H9 (cell line): Measurements from ENCODE around the gene OR6V1. TPM values are rescaled to one million over a fixed set of nuclear protein-coding genes. Genes with fewer than 3 reads are reported as not detected.

ENCODE experiments used
- DNase-seq: peaks from one replicate; pipeline ENCODE4 v3.0.0-alpha.2; 2017
- H2AFZ ChIP-seq: one replicate; pipeline ENCODE4 v1.6.1; 2013; ENCODE audit warnings: mild to moderate bottlenecking, low read length, control low read depth, moderate library complexity
- H2AK5ac ChIP-seq: 2 replicates; pipeline ENCODE4 v1.6.1; 2013; ENCODE audit warnings: low read length, control low read depth, mixed read lengths; ENCODE audit not compliant: insufficient read length
- H2BK120ac ChIP-seq: one replicate; pipeline ENCODE4 v1.6.1; 2013; ENCODE audit warnings: low read depth, mild to moderate bottlenecking, low read length, control low read depth, inconsistent platforms; ENCODE audit not compliant: poor library complexity, severe bottlenecking
- H2BK12ac ChIP-seq: 2 replicates; pipeline ENCODE4 v1.6.1; 2013; ENCODE audit warnings: low read length, control low read depth, mixed read lengths, low read depth; ENCODE audit not compliant: insufficient read length
- H2BK15ac ChIP-seq: 2 replicates; pipeline ENCODE4 v1.6.1; 2013; ENCODE audit warnings: low read depth, low read length, control low read depth
- H2BK20ac ChIP-seq: one replicate; pipeline ENCODE4 v1.6.1; 2013; ENCODE audit warnings: low read depth, mild to moderate bottlenecking, low read length, control low read depth, inconsistent platforms; ENCODE audit not compliant: poor library complexity, severe bottlenecking
- H2BK5ac ChIP-seq: 2 replicates; pipeline ENCODE4 v1.6.1; 2013; ENCODE audit warnings: low read length, control low read depth, mixed read lengths; ENCODE audit not compliant: insufficient read length
- H3K14ac ChIP-seq: 2 replicates; pipeline ENCODE4 v1.6.1; 2013; ENCODE audit warnings: low read length, control low read depth; ENCODE audit not compliant: insufficient read depth
- H3K18ac ChIP-seq: 2 replicates; pipeline ENCODE4 v1.6.1; 2013; ENCODE audit warnings: low read depth, mild to moderate bottlenecking, mixed read lengths, low read length, control low read depth; ENCODE audit not compliant: insufficient read length
- H3K23ac ChIP-seq: 2 replicates; pipeline ENCODE4 v1.6.1; 2013; ENCODE audit warnings: low read length, control low read depth, mixed read lengths, low read depth; ENCODE audit not compliant: insufficient read length
- H3K23me2 ChIP-seq: 2 replicates; pipeline ENCODE4 v1.6.1; 2013; ENCODE audit warnings: low read depth, mild to moderate bottlenecking, mixed read lengths, low read length, control low read depth; ENCODE audit not compliant: insufficient read length, poor library complexity, severe bottlenecking
- H3K27ac ChIP-seq: 2 replicates; pipeline ENCODE4 v1.5.1; 2013; ENCODE audit warnings: low read length, control low read depth, mixed read lengths, low read depth; ENCODE audit not compliant: insufficient read length
- H3K27me3 ChIP-seq: 2 replicates; pipeline ENCODE4 v1.6.1; 2013; ENCODE audit warnings: low read length, control low read depth, inconsistent platforms; ENCODE audit not compliant: insufficient read depth
- H3K4ac ChIP-seq: 2 replicates; pipeline ENCODE4 v1.6.1; 2013; ENCODE audit warnings: low read depth, mild to moderate bottlenecking, control low read depth, inconsistent platforms, low read length, moderate library complexity
- H3K4me1 ChIP-seq: 2 replicates; pipeline ENCODE4 v1.6.1; 2013; ENCODE audit warnings: low read length, control low read depth, inconsistent platforms; ENCODE audit not compliant: insufficient read depth
- H3K4me2 ChIP-seq: 2 replicates; pipeline ENCODE4 v1.6.1; 2013; ENCODE audit warnings: low read length, control low read depth, mixed read lengths; ENCODE audit not compliant: insufficient read length, insufficient read depth
- H3K56ac ChIP-seq: 2 replicates; pipeline ENCODE4 v1.6.1; 2013; ENCODE audit warnings: low read depth, mild to moderate bottlenecking, mixed read lengths, low read length, control low read depth; ENCODE audit not compliant: insufficient read length
- H3K79me1 ChIP-seq: 2 replicates; pipeline ENCODE4 v1.6.1; 2013; ENCODE audit warnings: low read depth, mild to moderate bottlenecking, moderate library complexity, low read length, control low read depth, inconsistent platforms; ENCODE audit not compliant: insufficient read depth, poor library complexity, severe bottlenecking
- H3K79me2 ChIP-seq: 2 replicates; pipeline ENCODE4 v1.6.1; 2013; ENCODE audit warnings: low read length, control low read depth, inconsistent platforms; ENCODE audit not compliant: insufficient read depth
- H3K9ac ChIP-seq: 2 replicates; pipeline ENCODE4 v1.6.1; 2013; ENCODE audit warnings: low read length, control low read depth, mixed read lengths; ENCODE audit not compliant: insufficient read length; ENCODE audit errors: extremely low read depth
- H3K9me3 ChIP-seq: one replicate; pipeline ENCODE4 v1.6.1; 2013; ENCODE audit warnings: low read depth, low read length, inconsistent platforms; ENCODE audit not compliant: control insufficient read depth
- H3T11ph ChIP-seq: one replicate; pipeline ENCODE4 v1.6.1; 2013; ENCODE audit warnings: mild to moderate bottlenecking, low read length, control low read depth, inconsistent platforms
- H4K20me1 ChIP-seq: one replicate; pipeline ENCODE4 v1.6.1; 2013; ENCODE audit not compliant: control insufficient read depth, insufficient read length, insufficient read depth
- H4K5ac ChIP-seq: 2 replicates; pipeline ENCODE4 v1.6.1; 2013; ENCODE audit warnings: low read depth, mild to moderate bottlenecking, mixed read lengths, low read length, control low read depth; ENCODE audit not compliant: insufficient read length
- H4K8ac ChIP-seq: replicated peaks from 2 replicates; pipeline ENCODE4 v1.6.1; 2013; ENCODE audit warnings: low read length, control low read depth, mixed read lengths, low read depth; ENCODE audit not compliant: insufficient read length
- H4K91ac ChIP-seq: 2 replicates; pipeline ENCODE4 v1.6.1; 2013; ENCODE audit warnings: low read depth, mild to moderate bottlenecking, moderate library complexity, mixed read lengths, low read length, control low read depth; ENCODE audit not compliant: insufficient read length
- H3K27ac Mint-ChIP-seq, 3 experiments: 2 replicates in 2 of 3; 3 replicates in 1 of 3; pipeline ENCODE4 v1.8.0; 2020 to 2021; ENCODE audit warnings: mixed read lengths in 3 of 3, mild to moderate bottlenecking in 1 of 3, moderate library complexity in 1 of 3
- H3K27me3 Mint-ChIP-seq: 2 replicates; pipeline ENCODE4 v1.8.0; 2021; ENCODE audit warnings: low read depth, mild to moderate bottlenecking, moderate library complexity, mixed read lengths
- H3K36me3 Mint-ChIP-seq, 3 experiments: 2 replicates in 2 of 3; 3 replicates in 1 of 3; pipeline ENCODE4 v1.8.0; 2020 to 2021; ENCODE audit warnings: low read depth in 3 of 3, mixed read lengths in 3 of 3; ENCODE audit not compliant: insufficient read depth in 1 of 3
- H3K4me1 Mint-ChIP-seq, 2 experiments: 2 replicates each; pipeline ENCODE4 v1.8.0; 2020; ENCODE audit warnings: mixed read lengths in 2 of 2
- H3K4me3 Mint-ChIP-seq, 2 experiments: 2 replicates in 1 of 2; 3 replicates in 1 of 2; pipeline ENCODE4 v1.8.0; 2020 to 2021; ENCODE audit warnings: mild to moderate bottlenecking in 2 of 2, mixed read lengths in 2 of 2, moderate library complexity in 1 of 2
- H3K9me3 Mint-ChIP-seq, 2 experiments: 2 replicates in 1 of 2; 3 replicates in 1 of 2; pipeline ENCODE4 v1.8.0; 2020; ENCODE audit warnings: mild to moderate bottlenecking in 2 of 2, mixed read lengths in 2 of 2, moderate library complexity in 1 of 2
- CTCF ChIP-seq: fragments of 200-600 bp; sonication (generic); conservative IDR thresholded peaks from 3 replicates; pipeline ENCODE4 v1.8.0; 2021; ENCODE audit warnings: antibody characterized with exemption, mild to moderate bottlenecking
- WGBS: extraction: QIAGEN DNeasy Blood & Tissue Kit; methylation state at CpG from one replicate; pipeline ENCODE4 v1.1.7; 2013; ENCODE audit warnings: missing lambda C conversion rate, low lambda C conversion rate, mixed read lengths; ENCODE audit not compliant: insufficient read length; ENCODE audit errors: extremely low coverage; 5-methylcytosine and 5-hydroxymethylcytosine counted together
- total RNA-seq: library from RNA; stranded (reverse); gene quantifications from 2 replicates; pipeline ENCODE4 v1.2.1, GENCODE V29; 2021

The OR6V1 gene
- total RNA-seq, 1 experiment from 2014 or later = not detected

- no peak overlapping the region for H3K4me3 Mint-ChIP-seq
- no peak for TF ChIP-seq CTCF
- 100% methylated on average over 1 of the region's 2 CpGs for WGBS
Observed at GRCh38 chr7:143025371-143025770, 26.8 kb upstream of the OR6V1 start.

More at GRCh38 chr7:143025371-143025770, 26.8 kb upstream of the OR6V1 start:
- H2BK12ac ChIP-seq = no peak overlapping the region
- no peak overlapping the region for H4K8ac ChIP-seq
- DNase-seq = no peak
- H2BK5ac ChIP-seq = no peak overlapping the region
- Mint-ChIP-seq H3K4me1 (no peaks in the 10 kb centered on the region), H3K36me3 (no peaks in the 10 kb centered on the region), H3K27me3 (peaks cover 4% of the 10 kb centered on the region), H3K9me3 (no peaks in the 10 kb centered on the region; a peak in 1 of 5 replicates), H3K27ac (no peak overlapping the region; a peak in 1 of 7 replicates)
- H4K20me1 ChIP-seq = no peaks in the 10 kb centered on the region
- no peak overlapping the region for H4K5ac ChIP-seq
- H4K91ac ChIP-seq = no peak overlapping the region
- H3K18ac ChIP-seq = no peak overlapping the region
- no peaks in the 10 kb centered on the region for H3K23me2 ChIP-seq
- no peak overlapping the region for H2AK5ac ChIP-seq
- H3K9me3 ChIP-seq = no peaks in the 10 kb centered on the region
- H2BK15ac ChIP-seq = no peak overlapping the region
- H2BK20ac ChIP-seq = no peak overlapping the region
- no peak overlapping the region for H3K9ac ChIP-seq
- H3K4ac ChIP-seq = no peak overlapping the region
- no peak overlapping the region for H3K23ac ChIP-seq
- H3K56ac ChIP-seq = no peak overlapping the region
- H3K79me2 ChIP-seq = 0 out of 2 replicates have a peak, but pooled peaks cover 3% of the 10 kb centered on the region
- H3T11ph ChIP-seq = no peak overlapping the region
- H3K14ac ChIP-seq = no peak overlapping the region
- no peak overlapping the region for H3K27ac ChIP-seq
- no peak overlapping the region for H3K4me2 ChIP-seq
- H2BK120ac ChIP-seq = no peak overlapping the region
- H3K4me1 ChIP-seq = no peaks in the 10 kb centered on the region
- no peaks in the 10 kb centered on the region for H3K79me1 ChIP-seq
- no peak overlapping the region for H2AFZ ChIP-seq
- H3K27me3 ChIP-seq = no peaks in the 10 kb centered on the region
